NCI-H345 treated with DMSO at 0.1 percent for 48 hours (cell line): ENCODE results near the gene SRRM1.
"Not testable (repeated sequence)": the region's sequence is repeated elsewhere in the genome, so short reads cannot be mapped to it uniquely, and the experiment has no call there.

Experiments used
- DNase-seq: peaks from one replicate; lab custom pipeline; 2025; ENCODE audit not compliant: unreplicated experiment; lab: John Stamatoyannopoulos, UW

Gene SRRM1

GRCh38 chr1:24713736-24714135, 70.6 kb downstream of the SRRM1 start:
- no peak for DNase-seq

- DNase-seq, result no peak
These were observed 71.9 kb downstream of the SRRM1 start for GRCh38 chr1:24714859-24715520.

GRCh38 chr1:24715658-24716057, 72.6 kb downstream of the SRRM1 start:
- no peak for DNase-seq

- DNase-seq, result no peak
These were observed 75.0 kb downstream of the SRRM1 start for GRCh38 chr1:24717887-24718650.

- no peak for DNase-seq
These were observed 77.0 kb downstream of the SRRM1 start for GRCh38 chr1:24720152-24720551.

- no peak for DNase-seq
These were observed 78.4 kb downstream of the SRRM1 start for GRCh38 chr1:24721533-24721932.

- not testable (repeated sequence) for DNase-seq
These were observed 79.3 kb downstream of the SRRM1 start for GRCh38 chr1:24722073-24723035.
